WI38 (cell line): Measurements from ENCODE around the gene ANKMY2.
A peak's percentile ranks its signal among the peaks of the same experiment; 100 is the strongest.
"Not testable (repeated sequence)": the region's sequence is repeated elsewhere in the genome, so short reads cannot be mapped to it uniquely, and the experiment has no call there.

Experiments
- H3K4me3 ChIP-seq: 2 replicates; pipeline ENCODE4 v1.5.1; 2011; ENCODE audit warnings: low read depth, mild to moderate bottlenecking, control low read depth, low read length
- TF ChIP-seq, protein P1 (sequence below): IDR thresholded peaks from 2 replicates; pipeline ENCODE4 v1.5.1; 2012; ENCODE audit warnings: low read depth, mild to moderate bottlenecking, control low read depth, low read length

Gene ANKMY2

DNA sequence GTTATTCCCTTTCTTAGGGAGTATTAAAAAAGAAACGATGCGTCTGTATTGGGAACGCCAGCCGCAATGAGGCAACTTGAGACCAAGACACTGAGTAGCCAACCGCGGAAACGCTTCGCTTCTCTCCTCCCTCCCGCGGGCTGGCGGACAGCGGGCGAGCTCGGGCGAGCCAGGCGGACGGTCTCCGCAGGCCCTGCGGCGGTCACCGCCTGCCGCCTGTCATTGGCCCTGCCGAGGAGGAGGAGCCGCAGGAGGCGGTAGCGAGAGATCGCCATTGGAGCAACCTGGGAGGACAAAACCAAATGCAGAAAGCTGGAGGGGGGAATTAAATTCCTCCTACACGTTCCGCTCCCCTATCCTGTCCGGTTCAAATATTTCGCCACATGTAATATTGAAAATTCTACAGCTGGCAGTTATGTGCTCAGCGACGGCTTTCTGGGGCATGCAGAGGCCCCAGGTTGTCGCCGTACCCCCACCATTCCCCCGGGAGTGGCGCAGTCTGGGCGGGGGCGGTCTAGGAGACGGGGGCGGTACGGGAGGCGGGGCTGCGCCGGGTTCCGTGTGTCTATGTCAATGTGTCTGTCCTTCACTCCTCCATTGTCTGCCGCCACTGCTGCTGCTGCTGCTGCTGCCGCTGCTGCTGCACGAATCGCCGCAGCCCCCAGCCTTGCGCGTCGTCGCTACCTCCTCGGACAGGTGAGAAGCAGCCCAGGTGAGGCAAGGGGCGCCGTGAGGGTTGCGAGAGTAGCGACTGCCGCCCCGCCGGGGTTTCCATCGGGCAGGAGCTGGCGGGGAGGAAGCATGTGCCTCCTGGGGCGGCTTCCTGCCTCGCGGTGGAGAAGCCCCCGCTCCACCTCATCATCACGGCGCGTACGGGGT, at the start of gene ANKMY2, which contains the start of gene BZW2:
Gene ANKMY2, minus strand, starts transcription at position 162 of the 879 bp plus-strand sequence. CDS start 181 bp downstream, outside the sequence.
Gene BZW2, plus strand, starts transcription at position 589 of the 879 bp plus-strand sequence. CDS start 19,263 bp downstream, outside the sequence.
- TF ChIP-seq, protein P1, sequence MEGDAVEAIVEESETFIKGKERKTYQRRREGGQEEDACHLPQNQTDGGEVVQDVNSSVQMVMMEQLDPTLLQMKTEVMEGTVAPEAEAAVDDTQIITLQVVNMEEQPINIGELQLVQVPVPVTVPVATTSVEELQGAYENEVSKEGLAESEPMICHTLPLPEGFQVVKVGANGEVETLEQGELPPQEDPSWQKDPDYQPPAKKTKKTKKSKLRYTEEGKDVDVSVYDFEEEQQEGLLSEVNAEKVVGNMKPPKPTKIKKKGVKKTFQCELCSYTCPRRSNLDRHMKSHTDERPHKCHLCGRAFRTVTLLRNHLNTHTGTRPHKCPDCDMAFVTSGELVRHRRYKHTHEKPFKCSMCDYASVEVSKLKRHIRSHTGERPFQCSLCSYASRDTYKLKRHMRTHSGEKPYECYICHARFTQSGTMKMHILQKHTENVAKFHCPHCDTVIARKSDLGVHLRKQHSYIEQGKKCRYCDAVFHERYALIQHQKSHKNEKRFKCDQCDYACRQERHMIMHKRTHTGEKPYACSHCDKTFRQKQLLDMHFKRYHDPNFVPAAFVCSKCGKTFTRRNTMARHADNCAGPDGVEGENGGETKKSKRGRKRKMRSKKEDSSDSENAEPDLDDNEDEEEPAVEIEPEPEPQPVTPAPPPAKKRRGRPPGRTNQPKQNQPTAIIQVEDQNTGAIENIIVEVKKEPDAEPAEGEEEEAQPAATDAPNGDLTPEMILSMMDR = no peak
- H3K4me3 ChIP-seq = peak within 1 kb of the TSS; percentile 92

DNA sequence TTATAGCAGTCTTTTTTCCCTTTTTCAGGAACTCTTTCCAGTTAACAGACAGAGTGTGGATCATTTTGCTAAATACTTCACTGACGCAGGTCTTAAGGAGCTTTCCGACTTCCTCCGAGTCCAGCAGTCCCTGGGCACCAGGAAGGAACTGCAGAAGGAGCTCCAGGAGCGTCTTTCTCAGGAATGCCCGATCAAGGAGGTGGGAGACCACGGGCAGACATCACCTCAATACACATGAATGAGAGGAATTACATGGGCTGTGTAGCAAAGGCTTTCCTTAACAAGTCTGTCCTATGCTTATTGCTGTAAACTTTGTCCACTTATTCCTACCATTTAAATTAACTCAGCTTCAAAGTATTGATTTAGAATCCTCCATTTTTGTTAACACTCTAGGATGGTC, 49.3 kb upstream of the ANKMY2 start:
- TF ChIP-seq, protein P1 = no peak
- no peak overlapping the region for H3K4me3 ChIP-seq

DNA sequence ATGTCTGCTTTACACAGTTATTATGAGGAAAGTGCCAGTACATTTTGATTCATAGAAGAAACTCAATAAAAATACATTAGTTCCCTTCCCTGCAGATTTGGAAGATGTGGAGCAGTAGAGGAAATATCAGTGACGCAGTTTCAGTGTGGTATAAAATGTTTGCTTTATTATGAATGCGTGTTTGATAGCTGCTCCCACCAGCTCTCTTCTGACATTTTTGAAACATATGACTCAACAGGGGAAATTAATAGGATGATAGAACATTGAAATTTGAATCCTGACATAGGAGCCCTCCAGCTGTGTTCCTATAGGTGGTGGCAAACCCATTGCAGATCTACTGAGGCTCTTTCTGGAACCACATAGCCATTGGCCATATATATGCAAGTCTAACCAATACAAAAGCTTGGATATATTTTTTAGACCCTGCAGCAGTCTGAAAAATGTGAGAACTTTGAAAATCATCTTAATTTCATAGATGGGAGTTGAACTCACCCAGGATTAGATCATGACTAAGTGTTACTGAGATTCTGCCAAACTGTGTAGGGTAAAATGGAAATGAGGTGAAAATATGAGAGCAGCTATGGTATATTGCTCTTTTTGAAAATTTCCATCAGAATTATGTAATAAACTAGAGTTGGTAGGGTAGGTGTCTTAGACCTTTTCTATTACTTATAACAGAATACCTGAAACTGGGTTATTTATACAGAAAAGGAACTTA, 48.2 kb upstream of the ANKMY2 start:
- no peak overlapping the region for H3K4me3 ChIP-seq
- TF ChIP-seq, protein P1 = no peak

DNA sequence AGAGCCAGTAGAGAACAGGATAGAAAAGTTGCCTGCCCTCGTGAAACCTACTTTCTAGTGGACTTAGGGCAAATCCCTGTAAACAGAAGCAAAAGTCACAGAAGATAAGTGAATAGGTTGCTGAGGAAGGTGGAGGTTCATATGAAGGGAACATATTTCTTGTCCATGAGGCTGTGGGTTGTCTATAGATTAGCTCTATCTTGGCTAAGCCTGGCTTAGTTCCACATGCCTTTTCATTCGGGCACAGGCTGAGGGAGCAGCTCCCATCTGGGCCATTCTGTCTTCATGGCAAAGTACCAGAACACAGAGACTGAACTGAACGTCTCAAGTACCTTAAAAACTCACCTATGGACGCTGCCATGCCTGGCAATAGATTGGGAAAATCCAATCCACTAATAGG, 45.7 kb upstream of the ANKMY2 start:
- TF ChIP-seq, protein P1 = no peak
- H3K4me3 ChIP-seq = no peak overlapping the region

DNA sequence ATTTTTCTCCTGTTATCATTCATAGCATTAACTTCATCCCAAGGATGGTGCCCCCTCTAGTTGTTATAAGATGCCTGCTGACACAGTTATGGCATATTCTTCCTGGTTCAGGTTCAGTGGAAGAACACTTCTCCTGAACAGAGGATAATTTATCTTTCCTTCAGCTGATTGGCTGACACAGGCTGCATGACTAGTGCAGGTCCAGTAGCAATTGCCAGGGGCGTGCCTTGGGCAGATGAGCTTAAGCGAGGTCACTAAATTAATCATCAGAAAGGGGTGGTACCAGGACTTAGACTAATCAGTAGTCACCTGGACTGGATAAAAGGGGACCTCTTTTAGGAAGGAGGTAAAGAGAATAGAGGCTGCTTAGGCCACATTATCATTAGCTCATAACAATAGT, 42.7 kb upstream of the ANKMY2 start:
- TF ChIP-seq, protein P1 = no peak
- H3K4me3 ChIP-seq = no peak overlapping the region

DNA sequence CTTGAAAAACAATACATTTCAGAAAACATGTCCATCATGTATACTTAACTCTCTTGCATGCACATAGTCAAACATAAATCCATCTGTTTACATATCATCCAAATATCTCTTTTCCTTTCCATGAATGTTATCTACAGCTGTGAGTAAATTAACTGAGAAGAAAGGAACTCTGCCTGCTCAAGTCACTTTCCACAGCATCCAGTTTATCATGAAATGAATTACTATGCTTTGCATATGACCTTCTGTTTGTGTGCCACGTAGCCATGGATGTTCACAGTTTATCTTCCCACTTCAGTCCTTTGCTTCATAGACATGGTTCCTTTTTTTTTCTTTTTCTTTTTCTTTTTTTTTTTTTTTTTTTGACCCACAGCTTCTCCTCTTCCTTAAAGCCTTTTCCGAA, 40.0 kb upstream of the ANKMY2 start:
- H3K4me3 ChIP-seq = no peak overlapping the region
- TF ChIP-seq, protein P1 = no peak

DNA sequence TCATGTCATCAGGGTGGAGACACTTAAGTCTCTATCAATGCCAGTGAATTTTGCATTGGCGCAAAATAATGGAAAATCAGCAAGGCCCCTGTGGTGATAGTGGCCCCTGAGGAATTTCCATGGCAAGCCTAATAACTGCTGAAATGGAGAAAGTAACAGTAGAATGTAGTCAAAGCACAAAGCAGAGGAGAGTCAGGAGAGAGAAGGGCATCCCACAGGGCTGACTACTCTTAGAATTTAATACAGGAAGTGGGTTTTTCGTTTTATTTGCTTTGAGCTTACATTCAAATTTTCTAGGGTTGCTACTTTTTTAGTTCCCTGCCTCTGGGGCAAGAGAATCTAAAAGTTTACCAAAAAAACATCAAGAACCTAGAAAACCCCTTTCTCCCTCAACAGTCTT, 39.4 kb upstream of the ANKMY2 start:
- no peak overlapping the region for H3K4me3 ChIP-seq
- TF ChIP-seq, protein P1 = no peak

DNA sequence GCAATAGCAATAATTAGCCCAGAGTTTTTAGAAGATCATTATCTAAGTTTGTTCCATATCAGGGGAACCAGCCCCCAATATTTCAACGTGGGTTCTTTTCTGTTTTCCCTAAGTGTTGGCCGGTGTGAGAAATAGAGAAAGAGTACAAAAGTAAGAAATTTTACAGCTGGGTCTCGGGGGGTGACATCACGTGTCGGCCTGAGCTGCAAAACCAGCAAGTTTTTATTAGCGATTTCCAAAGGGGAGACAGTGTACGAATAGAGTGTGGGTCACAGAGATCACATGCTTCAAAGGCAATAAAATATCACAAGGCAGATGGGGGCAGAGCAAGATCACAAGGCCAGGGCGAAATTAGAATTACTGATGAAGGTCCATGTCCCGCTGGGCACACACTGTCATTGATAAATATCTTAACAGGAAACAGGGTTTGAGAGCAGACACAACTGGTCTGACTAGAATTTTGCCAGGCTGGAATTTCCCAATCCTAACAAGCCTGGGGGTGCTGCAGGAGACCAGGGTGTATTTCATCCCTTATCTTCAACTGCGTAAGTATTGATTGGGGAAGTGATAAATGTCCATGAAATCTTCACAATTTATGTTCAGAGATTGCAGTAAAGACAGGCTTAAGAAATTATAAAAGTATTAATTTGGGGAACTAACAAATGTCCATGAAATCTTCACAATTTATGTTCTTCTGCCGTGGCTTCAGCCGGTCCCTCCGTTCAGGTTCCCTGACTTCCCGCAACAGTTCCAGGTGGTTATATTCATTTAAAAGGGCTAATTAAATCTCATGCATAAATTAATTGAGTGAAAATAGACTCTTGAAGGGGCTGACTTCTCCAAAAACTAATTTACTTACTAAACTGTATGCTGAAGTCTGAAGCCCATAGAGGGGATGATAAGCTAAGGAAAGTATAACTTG, 33.4 kb upstream of the ANKMY2 start:
- H3K4me3 ChIP-seq = not testable (repeated sequence)
